ENCODE measurements around the gene TRDN. TPM values are rescaled to one million over a fixed set of nuclear protein-coding genes. Genes with fewer than 3 reads are reported as not detected.

Gene TRDN
- total RNA-seq, 2 donors from 2014 or later = 1.9 to 2.2 TPM

DNA sequence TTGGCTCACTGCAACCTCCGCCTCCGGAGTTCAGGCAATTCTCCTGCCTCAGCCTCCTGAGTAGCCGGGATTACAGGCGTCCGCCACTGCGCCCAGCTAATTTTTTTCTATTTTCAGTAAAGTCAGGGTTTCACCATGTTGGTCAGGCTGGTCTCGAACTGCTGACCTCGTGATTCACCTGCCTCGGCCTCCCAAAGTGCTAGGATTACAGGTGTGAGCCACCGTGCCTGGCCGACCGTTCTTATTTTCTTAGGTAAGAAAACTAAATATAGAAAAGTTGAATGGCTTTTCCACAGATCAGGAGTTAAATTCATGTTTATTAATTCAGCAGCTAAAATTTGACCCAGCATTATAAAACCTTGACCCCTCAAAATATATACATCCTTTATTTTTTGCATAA, 238.7 kb downstream of the TRDN start:
- no peak for DNase-seq (ENCODE audit: low spot score)
- no peaks in the 10 kb centered on the region for H3K4me1 ChIP-seq (replicated peaks)
- no peaks in the 10 kb centered on the region for H3K27me3 ChIP-seq (replicated peaks; ENCODE audit: insufficient read depth)
- H3K9me3 ChIP-seq = no peaks in the 10 kb centered on the region
- 93% methylated on average over 12 of the region's 12 CpGs for WGBS
- H3K36me3 ChIP-seq = no peaks in the 10 kb centered on the region
- no peak for TF ChIP-seq CTCF (IDR thresholded peaks at IDR 0.05)
- no peak for TF ChIP-seq POLR2AphosphoS5 (IDR thresholded peaks at IDR 0.05)
- TF ChIP-seq POLR2A (IDR thresholded peaks at IDR 0.05) = no peak
- no peak overlapping the region for H3K27ac ChIP-seq
- H3K4me3 ChIP-seq = no peak overlapping the region
- intact Hi-C loops (cut with DNase I) = no loop called here

DNA sequence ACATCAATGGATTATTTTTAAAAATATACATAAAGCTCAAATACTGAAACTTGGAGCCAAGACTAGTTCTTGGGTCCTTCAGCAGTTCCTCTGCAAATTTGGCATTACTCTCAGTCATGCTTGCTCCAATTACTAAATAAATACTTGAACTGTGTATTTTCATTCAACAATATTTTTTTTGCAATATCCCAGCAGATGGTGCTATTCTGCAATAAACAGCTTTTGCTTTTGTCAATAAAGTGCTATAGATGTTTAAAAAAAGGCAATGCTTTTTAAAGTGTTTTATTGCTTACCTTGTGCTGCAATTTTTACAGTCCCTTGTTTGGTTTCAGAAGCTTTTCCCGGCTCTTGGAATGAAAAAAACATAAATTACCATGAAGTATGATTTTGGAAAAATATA, 243.4 kb downstream of the TRDN start:
- 5% methylated on average over 1 of the region's 1 CpG for WGBS
- H3K4me1 ChIP-seq (replicated peaks) = no peaks in the 10 kb centered on the region
- no peaks in the 10 kb centered on the region for H3K9me3 ChIP-seq
- H3K27ac ChIP-seq = no peak overlapping the region
- intact Hi-C loops (cut with DNase I) = no loop called here
- no peaks in the 10 kb centered on the region for H3K27me3 ChIP-seq (replicated peaks; ENCODE audit: insufficient read depth)
- H3K36me3 ChIP-seq = no peaks in the 10 kb centered on the region
- TF ChIP-seq CTCF (IDR thresholded peaks at IDR 0.05) (no peak), POLR2AphosphoS5 (IDR thresholded peaks at IDR 0.05) (no peak), POLR2A (IDR thresholded peaks at IDR 0.05) (no peak)
- no peak overlapping the region for H3K4me3 ChIP-seq
- no peak for DNase-seq (ENCODE audit: low spot score)

DNA sequence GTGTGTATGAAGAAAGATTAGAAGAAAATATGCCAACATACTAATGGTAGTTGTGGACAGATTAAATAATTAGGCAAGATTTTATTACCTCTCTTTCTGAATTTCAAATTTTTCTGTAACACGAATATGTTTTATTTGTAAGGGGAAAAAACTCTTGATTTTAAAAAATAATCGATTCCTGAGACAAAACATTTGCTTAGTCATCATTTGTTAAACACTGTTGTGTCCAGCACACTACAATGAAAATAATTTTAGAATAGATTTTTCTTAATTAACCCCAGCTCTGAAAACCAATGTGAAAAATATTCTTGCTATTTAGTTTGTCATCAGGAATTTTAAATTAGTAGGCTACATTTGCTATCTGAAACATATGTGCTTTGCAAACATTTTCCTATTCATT, 253.0 kb downstream of the TRDN start:
- no peaks in the 10 kb centered on the region for H3K36me3 ChIP-seq
- H3K9me3 ChIP-seq = no peaks in the 10 kb centered on the region
- TF ChIP-seq POLR2AphosphoS5 (IDR thresholded peaks at IDR 0.05) (no peak), CTCF (IDR thresholded peaks at IDR 0.05) (no peak), POLR2A (IDR thresholded peaks at IDR 0.05) (no peak)
- no peaks in the 10 kb centered on the region for H3K27me3 ChIP-seq (replicated peaks; ENCODE audit: insufficient read depth)
- no peak overlapping the region for H3K4me3 ChIP-seq
- DNase-seq (ENCODE audit: low spot score) = no peak
- intact Hi-C loops (cut with DNase I) = no loop called here
- H3K4me1 ChIP-seq (replicated peaks) = no peaks in the 10 kb centered on the region
- WGBS = 88% methylated on average over 2 of the region's 2 CpGs
- no peak overlapping the region for H3K27ac ChIP-seq

DNA sequence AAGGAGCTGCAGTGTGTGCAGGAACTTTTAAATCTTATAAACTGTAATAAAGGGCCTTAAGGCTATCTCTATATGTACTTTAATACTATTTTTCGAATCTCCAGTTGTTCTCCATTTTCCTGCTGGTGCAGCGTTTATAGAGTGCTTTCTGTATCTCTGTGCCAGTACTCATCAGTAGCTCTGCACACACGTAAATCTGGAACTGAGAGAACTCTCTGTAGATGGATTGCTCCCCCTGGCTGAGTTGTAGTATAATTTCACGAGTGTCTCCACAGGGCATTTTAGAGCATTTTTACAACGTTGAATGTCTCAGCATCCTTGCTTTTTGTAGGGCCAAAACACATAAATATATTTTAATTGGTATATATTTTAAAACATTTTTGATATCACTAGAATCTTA, 256.5 kb downstream of the TRDN start:
- no peaks in the 10 kb centered on the region for H3K36me3 ChIP-seq
- intact Hi-C loops (cut with DNase I) = no loop called here
- no peak overlapping the region for H3K27ac ChIP-seq
- 12% methylated on average over 5 of the region's 5 CpGs for WGBS
- no peaks in the 10 kb centered on the region for H3K4me1 ChIP-seq (replicated peaks)
- H3K4me3 ChIP-seq = no peak overlapping the region
- no peaks in the 10 kb centered on the region for H3K27me3 ChIP-seq (replicated peaks; ENCODE audit: insufficient read depth)
- no peak for DNase-seq (ENCODE audit: low spot score)
- no peak for TF ChIP-seq POLR2A (IDR thresholded peaks at IDR 0.05)
- TF ChIP-seq CTCF (IDR thresholded peaks at IDR 0.05) = peak in 1 of 4 experiments; percentile 31
- no peak for TF ChIP-seq POLR2AphosphoS5 (IDR thresholded peaks at IDR 0.05)
- H3K9me3 ChIP-seq = no peaks in the 10 kb centered on the region

DNA sequence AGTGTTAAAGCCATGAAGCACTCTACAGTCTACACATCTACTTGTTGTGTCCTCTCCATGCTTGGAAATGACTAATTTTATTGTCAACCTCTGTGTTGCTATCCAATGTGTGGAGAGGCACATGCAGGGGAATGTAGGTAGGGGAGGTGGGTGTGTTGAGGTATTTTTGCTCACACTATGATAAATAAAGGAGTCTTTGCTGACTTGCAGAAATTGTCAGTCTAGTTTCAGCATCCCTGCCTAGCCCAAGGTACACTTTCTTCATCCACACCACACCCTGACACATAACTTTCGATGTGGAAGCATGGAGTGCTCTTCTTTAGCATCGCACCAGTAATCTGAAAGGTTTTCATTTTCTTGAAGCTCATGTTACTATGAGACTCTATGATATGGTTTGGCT, 264.0 kb downstream of the TRDN start:
- no peaks in the 10 kb centered on the region for H3K4me1 ChIP-seq (replicated peaks)
- DNase-seq (ENCODE audit: low spot score) = no peak
- H3K9me3 ChIP-seq = no peaks in the 10 kb centered on the region
- no peak overlapping the region for H3K4me3 ChIP-seq
- WGBS = 81% methylated on average over 2 of the region's 2 CpGs
- no peaks in the 10 kb centered on the region for H3K27me3 ChIP-seq (replicated peaks; ENCODE audit: insufficient read depth)
- no peaks in the 10 kb centered on the region for H3K36me3 ChIP-seq
- intact Hi-C loops (cut with DNase I) = no loop called here
- H3K27ac ChIP-seq = no peak overlapping the region
- TF ChIP-seq POLR2AphosphoS5 (IDR thresholded peaks at IDR 0.05) = no peak
